CD14-positive monocyte (primary cell): ENCODE measurements around the gene KAZALD1. TPM values are rescaled to one million over a fixed set of nuclear protein-coding genes. Genes with fewer than 3 reads are reported as not detected.
A peak's percentile ranks its signal among the peaks of the same experiment; 100 is the strongest.

Source experiments
- DNase-seq, 3 donors: peaks; one replicate each; pipeline ENCODE4 v3.0.0-alpha.2; 2011 to 2022
- H2AFZ ChIP-seq: 2 replicates; pipeline ENCODE4 v1.6.0; 2012; ENCODE audit warnings: mild to moderate bottlenecking, low read depth, low read length, inconsistent platforms; ENCODE audit not compliant: insufficient read depth, poor library complexity, severe bottlenecking
- H3K27ac ChIP-seq, 2 donors: 1 replicate in 1 of 2; 2 replicates in 1 of 2; pipeline ENCODE4 v1.5.1; 2012 to 2013; ENCODE audit warnings: low read length in 2 of 2, control low read depth in 1 of 2, inconsistent platforms in 1 of 2, low read depth in 1 of 2, mild to moderate bottlenecking in 1 of 2
- H3K27me3 ChIP-seq, 2 donors: one replicate each; pipeline versions ENCODE4 v1.6.0 to v1.6.1; 2011 to 2013; ENCODE audit warnings: low read length in 2 of 2; ENCODE audit not compliant: control insufficient read depth in 2 of 2, insufficient read depth in 2 of 2
- H3K36me3 ChIP-seq, 2 donors: replicated peaks in 1 of 2; 1 replicate in 1 of 2; 2 replicates in 1 of 2; pipeline versions ENCODE4 v1.5.1 to v1.6.1; 2012 to 2013; ENCODE audit warnings: low read length in 2 of 2, control low read depth in 1 of 2, inconsistent platforms in 1 of 2, mild to moderate bottlenecking in 1 of 2; ENCODE audit not compliant: insufficient read depth in 2 of 2, control insufficient read depth in 1 of 2
- H3K4me1 ChIP-seq, 2 donors: 1 replicate in 1 of 2; 2 replicates in 1 of 2; pipeline versions ENCODE4 v1.5.1 to v1.6.1; 2012 to 2013; ENCODE audit warnings: low read length in 2 of 2, control low read depth in 1 of 2, inconsistent platforms in 1 of 2, mild to moderate bottlenecking in 1 of 2, moderate library complexity in 1 of 2; ENCODE audit not compliant: insufficient read depth in 2 of 2, control insufficient read depth in 1 of 2
- H3K4me2 ChIP-seq: replicated peaks from 2 replicates; pipeline ENCODE3; 2012; ENCODE audit warnings: low read length, moderate library complexity, mild to moderate bottlenecking; ENCODE audit not compliant: poor library complexity, severe bottlenecking; ENCODE audit errors: extremely low read depth
- H3K4me3 ChIP-seq, 3 experiments: fragments of 200-600 bp in 1 of 3; sonication (generic) in 1 of 3; replicated peaks in 1 of 3; 1 replicate in 2 of 3; 2 replicates in 1 of 3; pipeline ENCODE4 v1.5.1; 2011 to 2013; ENCODE audit warnings: low read length in 3 of 3, mild to moderate bottlenecking in 3 of 3, control low read depth in 2 of 3, low read depth in 2 of 3, inconsistent platforms in 1 of 3, moderate library complexity in 1 of 3
- H3K79me2 ChIP-seq: 2 replicates; pipeline ENCODE4 v1.6.0; 2012; ENCODE audit warnings: mild to moderate bottlenecking, control low read depth, inconsistent platforms, low read length, moderate library complexity; ENCODE audit not compliant: insufficient read depth
- H3K9ac ChIP-seq: 2 replicates; pipeline ENCODE4 v1.6.0; 2017; ENCODE audit warnings: low read length, mild to moderate bottlenecking; ENCODE audit not compliant: insufficient read depth, poor library complexity, severe bottlenecking
- H3K9me3 ChIP-seq, 2 donors: replicated peaks in 1 of 2; 1 replicate in 1 of 2; 2 replicates in 1 of 2; pipeline versions ENCODE4 v1.5.1 to v1.6.1; 2012 to 2013; ENCODE audit warnings: low read length in 2 of 2, control low read depth in 1 of 2; ENCODE audit not compliant: control insufficient read depth in 1 of 2, insufficient read depth in 1 of 2
- H4K20me1 ChIP-seq: 2 replicates; pipeline ENCODE4 v1.6.0; 2012; ENCODE audit warnings: mild to moderate bottlenecking, low read length, control low read depth, moderate library complexity; ENCODE audit not compliant: insufficient read depth
- H3K27ac Mint-ChIP-seq, 7 donors: one replicate each; pipeline ENCODE4 v1.8.0; 2020; ENCODE audit warnings: mild to moderate bottlenecking in 7 of 7, mixed read lengths in 7 of 7, moderate library complexity in 6 of 7, inconsistent platforms in 2 of 7
- H3K27me3 Mint-ChIP-seq, 3 donors: one replicate each; pipeline ENCODE4 v1.8.0; 2021 to 2022; ENCODE audit warnings: low read depth in 3 of 3, mild to moderate bottlenecking in 3 of 3, mixed read lengths in 3 of 3, moderate library complexity in 3 of 3, inconsistent platforms in 1 of 3
- H3K36me3 Mint-ChIP-seq, 2 donors: one replicate each; pipeline ENCODE4 v1.8.0; 2020; ENCODE audit warnings: mixed read lengths in 2 of 2, inconsistent platforms in 1 of 2, mild to moderate bottlenecking in 1 of 2
- H3K4me1 Mint-ChIP-seq: one replicate; pipeline ENCODE4 v1.8.0; 2020; ENCODE audit warnings: mild to moderate bottlenecking, mixed read lengths
- H3K4me3 Mint-ChIP-seq, 2 donors: one replicate each; pipeline ENCODE4 v1.8.0; 2020; ENCODE audit warnings: mild to moderate bottlenecking in 2 of 2, mixed read lengths in 2 of 2, moderate library complexity in 1 of 2
- H3K9me3 Mint-ChIP-seq, 7 donors: one replicate each; pipeline ENCODE4 v1.8.0; 2020 to 2022; ENCODE audit warnings: mixed read lengths in 7 of 7, mild to moderate bottlenecking in 6 of 7, moderate library complexity in 6 of 7, inconsistent platforms in 2 of 7
- WGBS: methylation state at CpG from one replicate; pipeline ENCODE4 v1.1.5; 2013; ENCODE audit warnings: missing lambda C conversion rate; ENCODE audit not compliant: insufficient coverage; 5-methylcytosine and 5-hydroxymethylcytosine counted together
- intact Hi-C, 2 donors: fragments of 100-400 bp; cut with micrococcal nuclease; formaldehyde crosslinking; loops; one replicate each; pipeline versions ENCODE4 v1.15.0 to v1.15.1; 2023
- polyA plus RNA-seq, 3 donors: library from polyadenylated mRNA; depleted of rRNA in 1 of 3; unstranded in 2 of 3; stranded (reverse) in 1 of 3; fragments of 300-500 nt in 2 of 3; fragments of >200 nt in 1 of 3; fragmentation: Illumina TruSeq in 2 of 3; gene quantifications; 1 replicate in 2 of 3; 2 replicates in 1 of 3; pipeline ENCODE4 v1.2.3, GENCODE V29; 2012 to 2021
- TF ChIP-seq, protein P1 (sequence below): fragments of 200-600 bp; IDR thresholded peaks from one replicate; pipeline ENCODE4 v1.8.0; 2022; ENCODE audit warnings: antibody characterized with exemption, mild to moderate bottlenecking

Gene KAZALD1
- polyA plus RNA-seq, 3 donors, result 0.15 to 6.6 (median 0.53) TPM

DNA sequence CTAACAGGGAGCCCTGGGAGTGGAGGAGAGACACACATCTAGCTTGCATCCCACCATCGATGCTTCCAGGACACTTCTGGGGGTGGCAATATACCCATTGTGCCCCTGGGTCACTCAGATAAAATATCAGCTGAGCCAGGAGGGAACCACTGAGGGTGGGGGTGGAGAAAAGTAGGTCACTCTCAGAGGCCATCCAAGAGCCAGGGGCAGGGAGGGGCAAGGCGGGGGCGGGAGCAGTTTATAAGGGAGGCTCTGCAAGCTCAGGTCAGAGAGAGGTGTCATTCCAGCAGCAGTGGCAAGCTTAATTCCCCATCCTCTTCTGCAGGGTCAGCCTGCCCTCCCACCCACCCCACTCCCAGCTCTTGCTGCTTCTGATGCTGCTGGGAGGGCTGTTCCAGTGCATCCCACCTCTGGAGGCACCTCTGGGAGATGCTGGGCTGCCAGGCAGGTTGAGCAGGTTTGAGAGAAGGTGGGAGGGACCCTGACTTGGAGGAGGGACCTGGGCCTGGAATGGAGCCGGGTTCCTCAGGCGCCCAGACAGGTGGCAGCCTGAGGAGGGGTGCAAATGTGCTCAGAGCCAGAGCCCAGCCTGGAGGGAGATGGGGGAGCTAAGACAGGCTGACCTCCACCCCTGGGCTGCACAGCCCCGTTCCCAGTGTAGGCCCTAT, 49.2 kb downstream of the KAZALD1 start:
- DNase-seq, result no peak
- H4K20me1 ChIP-seq, result no peaks in the 10 kb centered on the region
- peaks cover 0 to 24% of the 10 kb centered on the region in 2 donors for H3K27me3 ChIP-seq
- no peak overlapping the region for H3K4me3 ChIP-seq
- H2AFZ ChIP-seq, result no peak overlapping the region
- no peaks in the 10 kb centered on the region for H3K36me3 Mint-ChIP-seq
- no peak overlapping the region for H3K4me2 ChIP-seq
- H3K9ac ChIP-seq, result no peak overlapping the region
- peaks cover 24 to 65% (median 34%) of the 10 kb centered on the region in 3 donors for H3K27me3 Mint-ChIP-seq
- 82% methylated on average over 5 of the region's 6 CpGs for WGBS
- intact Hi-C loops, result no loop called here
- H3K27ac Mint-ChIP-seq, result no peak overlapping the region
- peak overlapping the region in 1 of 2 donors; percentile 39 for H3K4me3 Mint-ChIP-seq
- TF ChIP-seq, protein P1, sequence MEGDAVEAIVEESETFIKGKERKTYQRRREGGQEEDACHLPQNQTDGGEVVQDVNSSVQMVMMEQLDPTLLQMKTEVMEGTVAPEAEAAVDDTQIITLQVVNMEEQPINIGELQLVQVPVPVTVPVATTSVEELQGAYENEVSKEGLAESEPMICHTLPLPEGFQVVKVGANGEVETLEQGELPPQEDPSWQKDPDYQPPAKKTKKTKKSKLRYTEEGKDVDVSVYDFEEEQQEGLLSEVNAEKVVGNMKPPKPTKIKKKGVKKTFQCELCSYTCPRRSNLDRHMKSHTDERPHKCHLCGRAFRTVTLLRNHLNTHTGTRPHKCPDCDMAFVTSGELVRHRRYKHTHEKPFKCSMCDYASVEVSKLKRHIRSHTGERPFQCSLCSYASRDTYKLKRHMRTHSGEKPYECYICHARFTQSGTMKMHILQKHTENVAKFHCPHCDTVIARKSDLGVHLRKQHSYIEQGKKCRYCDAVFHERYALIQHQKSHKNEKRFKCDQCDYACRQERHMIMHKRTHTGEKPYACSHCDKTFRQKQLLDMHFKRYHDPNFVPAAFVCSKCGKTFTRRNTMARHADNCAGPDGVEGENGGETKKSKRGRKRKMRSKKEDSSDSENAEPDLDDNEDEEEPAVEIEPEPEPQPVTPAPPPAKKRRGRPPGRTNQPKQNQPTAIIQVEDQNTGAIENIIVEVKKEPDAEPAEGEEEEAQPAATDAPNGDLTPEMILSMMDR, result no peak
- H3K4me1 ChIP-seq, result peaks cover 7 to 9% of the 10 kb centered on the region in 2 donors
- H3K4me1 Mint-ChIP-seq, result peaks cover 10% of the 10 kb centered on the region
- no peaks in the 10 kb centered on the region for H3K79me2 ChIP-seq
- H3K9me3 ChIP-seq, result no peaks in the 10 kb centered on the region
- no peak overlapping the region for H3K27ac ChIP-seq
- H3K36me3 ChIP-seq, result no peaks in the 10 kb centered on the region
- H3K9me3 Mint-ChIP-seq, result no peaks in the 10 kb centered on the region

DNA sequence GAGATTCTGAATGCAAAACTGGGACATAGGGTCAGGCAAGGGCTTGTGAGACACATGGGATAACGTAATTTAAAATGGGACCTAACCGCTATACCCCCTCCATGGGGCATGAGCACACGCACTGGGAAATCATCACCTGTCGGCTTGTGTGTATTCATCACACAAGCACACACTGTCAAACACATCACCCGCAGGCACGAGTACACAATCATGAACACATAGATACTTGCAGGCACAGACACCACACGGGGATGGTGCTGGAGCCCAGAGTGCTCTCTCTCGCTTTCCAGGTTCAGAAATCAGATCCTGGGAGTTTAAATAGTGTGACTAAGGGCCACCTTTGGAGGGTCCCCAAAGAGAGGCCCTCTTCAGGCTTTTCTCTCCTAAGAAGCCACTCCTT, 49.8 kb downstream of the KAZALD1 start:
- intact Hi-C loops, result no loop called here
- H3K9me3 Mint-ChIP-seq, result no peaks in the 10 kb centered on the region
- H3K27me3 Mint-ChIP-seq, result peaks cover 27 to 70% (median 39%) of the 10 kb centered on the region in 3 donors
- no peak overlapping the region for H3K4me3 Mint-ChIP-seq
- TF ChIP-seq, protein P1, result no peak
- Histone ChIP-seq H2AFZ (no peak overlapping the region), H3K4me3 (no peak overlapping the region), H4K20me1 (no peaks in the 10 kb centered on the region), H3K9ac (no peak overlapping the region), H3K79me2 (no peaks in the 10 kb centered on the region), H3K9me3 (no peaks in the 10 kb centered on the region), H3K27ac (no peak overlapping the region), H3K36me3 (no peaks in the 10 kb centered on the region), H3K27me3 (peaks cover 0 to 26% of the 10 kb centered on the region in 2 donors), H3K4me2 (no peak overlapping the region), H3K4me1 (peaks cover 7 to 9% of the 10 kb centered on the region in 2 donors)
- DNase-seq, result no peak
- WGBS, result 94% methylated on average over 6 of the region's 8 CpGs
- H3K36me3 Mint-ChIP-seq, result no peaks in the 10 kb centered on the region
- H3K4me1 Mint-ChIP-seq, result peaks cover 10% of the 10 kb centered on the region
- H3K27ac Mint-ChIP-seq, result no peak overlapping the region
